GM19025 (cell line): Measurements from ENCODE around the gene TMEM19.
"Not testable (repeated sequence)": the region's sequence is repeated elsewhere in the genome, so short reads cannot be mapped to it uniquely, and the experiment has no call there.

Experiments used
- ATAC-seq: cut with Tn5 transposase; IDR thresholded peaks from one replicate; pipeline ENCODE4 v1.9.1; 2021; ENCODE audit warnings: mild to moderate bottlenecking, low read depth, moderate library complexity; ENCODE audit not compliant: unreplicated experiment

Gene TMEM19

GRCh38 chr12:71664411-71665089, 21.3 kb upstream of the TMEM19 start:
- ATAC-seq, result peak; percentile 5

- no peak for ATAC-seq
Observed at GRCh38 chr12:71665090-71665463, 20.8 kb upstream of the TMEM19 start.

- ATAC-seq, result no peak
Observed at GRCh38 chr12:71666259-71666658, 19.6 kb upstream of the TMEM19 start.

GRCh38 chr12:71671311-71671710, 14.6 kb upstream of the TMEM19 start:
- ATAC-seq, result no peak

- ATAC-seq, result no peak
Observed at GRCh38 chr12:71671816-71672215, 14.1 kb upstream of the TMEM19 start.

DNA sequence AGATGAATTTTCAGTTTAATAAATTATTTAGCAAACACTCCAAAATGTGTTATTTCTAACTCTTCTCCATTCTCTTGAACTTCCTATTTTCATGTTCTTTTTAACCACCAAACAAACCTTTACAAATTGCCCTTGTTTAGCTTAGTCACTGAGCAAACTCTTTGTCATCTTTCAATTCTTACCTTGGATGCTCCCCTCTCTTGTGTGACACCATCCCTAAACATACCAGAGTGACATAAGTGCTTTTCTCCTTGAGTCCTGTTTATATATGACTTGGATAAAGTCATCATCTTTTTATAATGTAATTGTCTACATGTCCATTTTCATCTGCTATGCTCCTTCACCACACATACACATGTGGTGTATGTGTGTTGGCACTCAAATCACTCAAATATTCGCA, 3.4 kb upstream of the TMEM19 start:
- ATAC-seq, result no peak

GRCh38 chr12:71683633-71684032, 2.2 kb upstream of the TMEM19 start:
- no peak for ATAC-seq

GRCh38 chr12:71684081-71684480, 1.8 kb upstream of the TMEM19 start:
- ATAC-seq, result no peak

DNA sequence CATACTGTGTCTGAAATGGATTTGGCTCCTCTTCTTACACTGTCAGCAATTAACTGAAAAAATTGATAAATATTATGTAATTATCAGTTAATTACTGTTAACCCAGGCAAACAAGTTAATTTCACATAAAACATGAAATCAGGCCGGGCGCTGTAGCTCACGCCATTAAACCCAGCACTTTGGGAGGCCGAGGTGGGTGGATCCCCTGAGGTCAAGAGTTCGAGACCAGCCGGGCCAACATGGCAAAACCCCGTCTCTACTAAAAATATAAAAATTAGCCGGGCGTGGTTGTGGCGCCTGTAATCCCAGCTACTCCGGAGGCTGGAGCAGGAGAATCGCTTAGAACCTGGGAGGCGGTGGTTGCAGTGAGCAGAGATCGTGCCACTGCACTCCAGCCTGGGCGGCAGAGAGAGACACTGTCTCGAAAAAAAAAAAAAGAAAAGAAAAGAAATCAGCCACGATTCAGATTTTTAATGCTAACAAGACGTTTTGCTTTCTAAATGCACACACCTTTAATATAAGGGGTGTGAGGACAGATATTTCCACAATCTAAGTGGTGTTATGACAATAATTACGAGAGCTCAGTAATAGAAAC, 473 bp upstream of the TMEM19 start:
- ATAC-seq, result no peak

- ATAC-seq, result no peak
Observed at GRCh38 chr12:71686658-71687025, 760 bp downstream of the TMEM19 start.

DNA sequence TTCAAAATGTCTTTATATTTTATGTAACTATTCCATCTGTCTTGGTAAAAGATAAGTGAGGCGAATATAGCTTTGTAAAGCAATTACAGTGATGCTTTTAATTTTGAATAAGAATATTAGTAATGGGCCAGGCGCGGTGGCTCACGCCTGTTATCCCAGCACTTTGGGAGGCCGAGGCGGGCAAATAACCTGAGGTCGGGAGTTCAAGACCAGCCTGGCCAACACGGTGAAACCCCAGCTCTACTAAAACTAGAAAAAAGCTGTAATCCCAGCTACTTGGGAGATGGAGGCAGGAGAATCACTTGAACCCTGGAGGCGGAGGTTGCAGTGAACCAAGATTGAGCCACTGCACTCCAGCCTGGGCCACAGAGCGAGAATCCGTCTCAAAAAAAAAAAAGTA, 1.3 kb downstream of the TMEM19 start:
- ATAC-seq, result not testable (repeated sequence)

DNA sequence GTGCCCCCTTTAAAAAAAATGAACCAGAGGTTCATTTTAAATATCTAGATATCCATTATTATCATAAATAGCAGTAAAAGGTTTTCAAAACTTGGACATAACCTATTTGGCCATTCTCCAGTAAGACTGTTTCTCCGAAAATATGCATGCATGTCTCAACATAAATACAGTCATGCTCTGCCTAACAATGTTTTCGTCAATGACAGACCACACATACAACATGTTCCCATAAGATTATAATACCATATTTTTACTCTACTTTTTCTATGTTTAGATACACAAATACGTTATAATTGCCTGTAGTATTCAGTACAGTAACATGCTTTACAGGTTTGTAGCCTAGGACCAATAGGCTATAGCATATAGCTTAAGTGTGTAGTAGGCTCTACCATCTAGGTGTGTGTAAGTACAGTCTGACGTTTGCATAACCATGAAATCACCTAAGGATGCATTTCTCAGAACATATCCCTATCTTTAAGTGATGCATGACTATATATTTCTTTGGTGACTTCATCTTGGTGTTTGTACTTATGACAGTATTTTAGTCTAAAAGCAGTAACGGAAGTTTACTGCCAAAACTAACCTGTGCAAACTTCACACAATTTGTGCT, 3.2 kb downstream of the TMEM19 start:
- ATAC-seq, result no peak

DNA sequence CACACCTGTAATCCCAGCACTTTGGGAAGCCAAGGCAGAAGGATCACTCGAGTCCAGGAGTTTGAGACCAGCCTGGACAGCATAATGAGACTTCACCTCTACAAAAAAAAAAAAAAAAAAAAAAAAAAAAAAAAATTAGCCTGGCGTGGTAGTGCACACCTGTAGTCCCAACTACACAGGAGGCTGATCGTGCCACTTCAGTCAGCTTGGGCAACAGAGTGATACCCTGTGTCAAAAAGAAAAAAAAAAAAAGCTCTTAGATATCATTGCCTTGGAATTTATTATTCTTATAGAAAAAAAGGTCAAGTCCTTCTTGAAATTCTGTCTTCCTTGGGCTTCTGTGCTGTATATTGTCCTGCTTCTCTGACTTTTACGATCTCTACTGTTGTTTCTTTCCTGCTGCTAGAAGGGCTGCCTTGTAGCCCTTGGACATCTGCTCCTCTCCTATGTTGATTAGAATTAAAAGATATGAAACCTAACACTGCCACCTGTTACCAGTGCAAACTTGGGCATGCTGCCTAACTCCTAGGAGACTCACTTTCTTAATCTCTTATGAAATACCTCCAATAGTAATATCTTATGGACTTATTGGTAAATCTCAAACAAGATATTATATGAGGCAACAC, 5.7 kb downstream of the TMEM19 start:
- ATAC-seq, result no peak

DNA sequence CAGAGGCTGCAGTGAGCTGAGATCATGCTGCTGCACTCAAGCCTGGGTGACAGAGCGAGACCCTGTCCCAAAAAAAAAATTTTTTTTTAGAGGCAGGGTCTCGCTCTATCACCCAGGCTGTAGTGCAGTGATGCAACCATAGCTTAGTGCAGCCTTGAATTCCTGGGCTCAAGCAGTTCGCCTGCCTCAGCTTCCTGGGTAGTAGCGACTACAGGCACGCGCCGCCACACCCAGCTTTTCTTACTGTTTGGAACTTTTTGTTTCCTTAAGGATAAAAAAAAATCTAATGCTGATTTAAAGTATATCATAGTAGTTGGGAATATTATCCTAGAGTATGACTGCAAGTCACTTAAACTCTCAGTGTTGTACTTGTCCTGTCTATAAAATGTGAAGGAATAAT, 7.2 kb downstream of the TMEM19 start:
- ATAC-seq, result no peak

DNA sequence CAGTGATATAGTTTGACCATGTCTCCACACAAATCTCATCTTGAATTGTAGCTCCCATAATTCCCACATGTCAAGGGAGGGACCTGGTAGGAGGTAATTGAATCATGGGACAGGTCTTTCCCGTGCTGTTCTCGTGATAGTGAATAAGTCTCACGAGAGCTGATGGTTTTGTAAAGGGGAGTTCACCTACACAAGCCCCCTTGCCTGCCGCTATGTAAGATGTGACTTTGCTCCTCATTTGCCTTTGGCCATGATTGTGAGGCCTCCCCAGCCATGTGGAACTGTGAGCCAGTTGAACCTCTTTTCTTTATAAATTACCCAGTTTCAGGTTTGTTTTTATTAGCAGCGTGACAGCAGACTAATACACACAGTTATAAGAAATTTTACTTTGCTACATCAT, 7.8 kb downstream of the TMEM19 start:
- peak; percentile 4 for ATAC-seq

- ATAC-seq, result peak; percentile 86
Observed at GRCh38 chr12:71694099-71694820, 8.4 kb downstream of the TMEM19 start.

DNA sequence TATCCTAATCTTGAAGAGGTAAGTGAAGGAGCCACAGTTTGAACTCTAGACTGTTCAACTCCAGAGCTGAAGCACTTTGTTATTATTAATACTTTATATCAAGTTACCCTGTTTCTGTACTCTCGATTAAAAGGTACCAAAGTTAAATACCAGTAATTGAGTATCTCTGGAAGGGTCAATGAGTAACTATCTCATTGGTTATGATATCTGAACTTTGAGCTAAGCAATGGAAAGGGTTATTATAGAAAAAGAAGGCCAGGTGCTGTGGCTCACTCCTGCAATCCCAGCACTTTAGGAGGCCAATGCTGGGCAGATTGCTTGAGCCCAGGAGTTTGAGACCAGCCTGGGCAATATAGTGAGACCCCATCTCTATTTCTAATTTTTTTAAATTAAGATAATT, 9.9 kb downstream of the TMEM19 start:
- ATAC-seq, result no peak

DNA sequence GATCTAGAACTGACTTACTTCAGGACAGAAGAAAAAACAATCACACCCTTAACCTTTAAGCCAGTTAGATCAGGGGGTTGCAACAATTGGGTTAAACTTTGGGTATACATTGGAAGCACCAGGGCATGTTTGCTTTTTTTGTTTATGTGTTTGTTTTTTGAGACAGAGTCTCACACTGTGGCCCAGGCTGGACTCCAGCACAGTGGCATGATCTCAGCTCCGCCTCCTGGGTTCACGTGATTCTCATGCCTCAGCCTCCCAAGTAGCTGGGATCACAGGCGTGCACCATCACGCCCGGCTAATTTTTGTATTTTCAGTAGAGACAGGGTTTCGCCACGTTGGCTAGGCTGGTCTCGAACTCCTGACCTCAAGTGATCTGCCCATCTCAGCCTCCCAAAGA, 16.3 kb downstream of the TMEM19 start:
- ATAC-seq, result not testable (repeated sequence)

DNA sequence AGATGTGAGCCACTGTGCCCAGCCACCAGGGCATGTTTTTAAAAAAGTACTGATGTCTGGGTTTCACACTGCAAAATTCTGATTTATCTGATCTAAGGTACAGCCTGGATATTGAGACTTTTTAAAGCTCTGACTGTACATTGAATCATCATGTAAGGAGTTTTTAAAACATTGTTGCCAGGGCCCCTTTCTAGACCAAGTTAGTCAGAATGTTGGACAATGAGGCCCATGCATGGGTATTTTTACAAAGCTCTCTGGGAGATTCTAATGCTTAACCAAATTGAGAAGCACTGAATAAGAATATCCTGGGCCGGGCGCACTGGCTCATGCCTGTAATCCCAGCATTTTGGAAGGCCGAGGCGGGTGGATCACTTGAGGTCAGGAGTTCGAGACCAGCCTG, 16.7 kb downstream of the TMEM19 start:
- ATAC-seq, result no peak

DNA sequence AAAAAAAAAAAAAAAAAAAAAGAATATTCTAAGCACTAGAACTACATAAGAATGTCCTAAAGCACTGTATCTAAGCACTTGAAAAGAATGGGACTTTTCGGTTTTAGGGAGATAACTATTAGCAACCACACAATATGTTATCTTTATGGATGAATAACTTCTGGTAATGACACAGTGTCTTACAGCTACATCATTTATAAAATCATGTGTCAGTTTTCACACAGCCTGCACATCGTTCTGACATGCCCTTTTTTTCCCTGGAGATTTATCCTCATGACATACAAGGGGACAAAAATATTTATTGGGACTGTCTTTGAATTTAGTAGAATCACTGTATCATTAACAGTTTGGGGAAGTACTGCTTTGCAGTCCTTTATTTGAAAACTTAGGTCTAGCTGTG, 17.3 kb downstream of the TMEM19 start:
- no peak for ATAC-seq

DNA sequence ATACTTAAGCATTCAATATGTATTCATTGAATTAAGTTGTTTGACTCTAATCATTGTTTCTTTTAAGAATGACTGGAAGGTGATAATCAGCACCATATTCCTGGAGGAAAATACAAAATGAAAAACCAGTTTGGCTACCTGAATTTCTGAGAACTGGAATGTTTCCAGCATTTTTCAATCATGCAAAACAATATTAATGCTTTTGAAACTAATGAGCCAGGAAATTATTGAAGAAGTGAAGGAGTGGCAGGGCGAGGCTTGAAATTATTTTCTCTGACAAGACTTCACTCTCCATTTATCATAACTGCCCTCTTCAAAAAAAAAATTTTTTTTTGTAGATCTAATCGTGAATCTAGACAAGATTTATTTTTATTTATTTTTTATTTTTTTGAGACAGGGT, 19.0 kb downstream of the TMEM19 start:
- no peak for ATAC-seq
